Gastroesophageal sphincter (tissue), 4 donors: ENCODE results near the gene ATP11A. TPM values are rescaled to one million over a fixed set of nuclear protein-coding genes. Genes with fewer than 3 reads are reported as not detected.
"Not testable (repeated sequence)": the region's sequence is repeated elsewhere in the genome, so short reads cannot be mapped to it uniquely, and the experiment has no call there.

Experiments
- ATAC-seq: fragments of 150-250 bp; one replicate; pipeline ENCODE4 v1.9.1; 2016; ENCODE audit warnings: mild to moderate bottlenecking, moderate library complexity
- H3K27ac ChIP-seq, 4 donors: fragments of 200-600 bp; sonication (generic) in 3 of 4; 1 replicate in 3 of 4; 2 replicates in 1 of 4; pipeline ENCODE4 v1.5.1; 2016 to 2019
- H3K27me3 ChIP-seq: fragments of 200-600 bp; sonication (generic); one replicate; pipeline ENCODE4 v1.5.1; 2019
- H3K36me3 ChIP-seq, 2 donors: fragments of 200-600 bp; sonication (generic); one replicate each; pipeline ENCODE4 v1.5.1; 2019; ENCODE audit warnings: control low read depth in 1 of 2
- H3K4me1 ChIP-seq, 3 donors: fragments of 200-600 bp; sonication (generic); 1 replicate in 2 of 3; 2 replicates in 1 of 3; pipeline ENCODE4 v1.5.1; 2016 to 2019; ENCODE audit warnings: control low read depth in 2 of 3
- H3K4me3 ChIP-seq, 2 donors: fragments of 200-600 bp; sonication (generic); one replicate each; pipeline ENCODE4 v1.5.1; 2019; ENCODE audit warnings: mild to moderate bottlenecking in 1 of 2, moderate library complexity in 1 of 2
- H3K9me3 ChIP-seq, 3 donors: fragments of 200-600 bp; sonication (generic); one replicate each; pipeline ENCODE4 v1.5.1; 2017 to 2019; ENCODE audit warnings: control low read depth in 2 of 3
- EP300 ChIP-seq: sonication (generic); formaldehyde crosslinking; IDR thresholded peaks from one replicate; pipeline ENCODE4 v1.6.1; 2017; ENCODE audit warnings: antibody characterized with exemption, mild to moderate bottlenecking
- POLR2A ChIP-seq, 2 donors: fragments of 450-650 bp; IDR thresholded peaks; one replicate each; pipeline ENCODE4 v1.6.1; 2017; ENCODE audit warnings: antibody characterized with exemption in 2 of 2, mild to moderate bottlenecking in 2 of 2, moderate library complexity in 1 of 2
- POLR2AphosphoS5 ChIP-seq: sonication (generic); formaldehyde crosslinking; IDR thresholded peaks from one replicate; pipeline ENCODE4 v1.6.1; 2017; ENCODE audit warnings: antibody characterized with exemption
- WGBS, 2 donors: methylation state at CpG; one replicate each; pipeline ENCODE4 v1.1.5; 2018; ENCODE audit warnings: low coverage in 1 of 2; 5-methylcytosine and 5-hydroxymethylcytosine counted together
- total RNA-seq, 4 donors: library from RNA; depleted of rRNA; stranded (reverse); fragments of >200 nt; gene quantifications; one replicate each; pipeline ENCODE4 v1.1.0, GENCODE V29; 2016
- TF ChIP-seq, protein P1 (sequence below), 4 experiments: fragments of 200-600 bp in 2 of 4; fragments of 450-650 bp in 2 of 4; sonication (generic) in 1 of 4; IDR thresholded peaks; one replicate each; pipeline ENCODE4 v1.5.1; 2017 to 2019; ENCODE audit warnings: antibody characterized with exemption in 4 of 4, mild to moderate bottlenecking in 2 of 4, moderate library complexity in 2 of 4

ATP11A gene
- total RNA-seq, 4 donors from 2014 or later: 12.9 to 21.7 (median 17.1) TPM

DNA sequence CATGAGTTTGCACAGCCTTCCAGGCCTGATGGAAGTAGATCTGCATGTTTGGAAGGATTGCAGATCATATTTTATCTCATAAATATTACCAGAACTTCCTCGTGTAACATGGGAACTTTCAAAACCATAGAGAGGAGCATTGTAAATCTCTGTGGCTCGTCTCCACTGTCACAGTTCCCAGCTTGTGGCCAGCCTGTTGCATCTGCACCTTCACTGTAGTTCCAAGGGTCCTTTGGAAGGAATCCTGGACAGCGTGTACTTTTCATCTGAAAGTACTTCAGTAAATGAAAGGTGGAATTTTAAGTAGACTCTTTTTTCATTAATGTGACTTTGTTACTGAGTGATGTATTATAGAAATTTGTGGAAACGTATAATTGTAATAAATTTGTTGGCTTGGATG lies 105.4 kb downstream of the ATP11A start:
- no peaks in the 10 kb centered on the region for H3K9me3 ChIP-seq
- no peak for ATAC-seq
- 77 to 81% methylated on average over 3 to 4 of the region's 4 CpGs for WGBS, 2 donors
- no peak overlapping the region for H3K27ac ChIP-seq
- no peaks in the 10 kb centered on the region for H3K4me1 ChIP-seq
- H3K27me3 ChIP-seq: no peaks in the 10 kb centered on the region
- H3K36me3 ChIP-seq: peaks cover 0 to 13% of the 10 kb centered on the region in 2 donors
- no peak overlapping the region for H3K4me3 ChIP-seq
- TF ChIP-seq, protein P1, sequence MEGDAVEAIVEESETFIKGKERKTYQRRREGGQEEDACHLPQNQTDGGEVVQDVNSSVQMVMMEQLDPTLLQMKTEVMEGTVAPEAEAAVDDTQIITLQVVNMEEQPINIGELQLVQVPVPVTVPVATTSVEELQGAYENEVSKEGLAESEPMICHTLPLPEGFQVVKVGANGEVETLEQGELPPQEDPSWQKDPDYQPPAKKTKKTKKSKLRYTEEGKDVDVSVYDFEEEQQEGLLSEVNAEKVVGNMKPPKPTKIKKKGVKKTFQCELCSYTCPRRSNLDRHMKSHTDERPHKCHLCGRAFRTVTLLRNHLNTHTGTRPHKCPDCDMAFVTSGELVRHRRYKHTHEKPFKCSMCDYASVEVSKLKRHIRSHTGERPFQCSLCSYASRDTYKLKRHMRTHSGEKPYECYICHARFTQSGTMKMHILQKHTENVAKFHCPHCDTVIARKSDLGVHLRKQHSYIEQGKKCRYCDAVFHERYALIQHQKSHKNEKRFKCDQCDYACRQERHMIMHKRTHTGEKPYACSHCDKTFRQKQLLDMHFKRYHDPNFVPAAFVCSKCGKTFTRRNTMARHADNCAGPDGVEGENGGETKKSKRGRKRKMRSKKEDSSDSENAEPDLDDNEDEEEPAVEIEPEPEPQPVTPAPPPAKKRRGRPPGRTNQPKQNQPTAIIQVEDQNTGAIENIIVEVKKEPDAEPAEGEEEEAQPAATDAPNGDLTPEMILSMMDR (IDR thresholded peaks at IDR 0.05): no peak
- TF ChIP-seq POLR2AphosphoS5: no peak
- no peak for TF ChIP-seq EP300
- TF ChIP-seq POLR2A (IDR thresholded peaks at IDR 0.05): no peak

DNA sequence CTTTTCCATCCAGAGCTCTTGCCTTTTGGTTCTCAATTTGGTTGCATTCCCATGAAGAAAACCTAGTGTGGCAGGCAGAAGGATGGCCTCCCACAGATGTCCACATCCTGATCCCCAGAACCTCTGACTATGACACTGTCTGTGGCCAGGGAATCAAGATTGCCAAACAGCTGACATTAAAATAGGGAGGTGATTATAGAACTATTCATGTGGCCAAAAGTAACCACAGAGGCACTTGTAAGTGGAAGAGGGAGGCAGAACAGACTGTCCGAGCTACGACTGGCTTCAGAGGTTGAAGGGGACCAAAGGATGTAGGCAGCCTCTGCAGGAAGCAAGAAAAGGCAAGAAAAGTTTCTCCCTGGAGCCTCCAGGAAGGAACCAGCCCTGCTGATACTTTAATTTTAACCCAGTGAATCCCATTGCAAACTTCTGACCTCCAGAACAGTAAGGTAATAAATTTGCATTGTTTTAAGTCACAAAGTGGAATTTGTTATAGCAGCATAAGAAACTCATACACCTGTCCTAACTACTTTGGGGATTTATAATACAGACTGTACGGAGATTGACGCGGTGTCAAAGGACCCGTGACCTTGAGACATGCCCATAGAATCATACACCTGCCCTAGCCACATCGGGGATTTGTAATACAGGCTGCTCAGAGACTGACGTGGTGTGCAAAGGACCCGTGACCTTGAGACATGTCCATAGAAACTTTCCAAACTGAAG lies 106.5 kb downstream of the ATP11A start:
- no peak for ATAC-seq
- 97 to 98% methylated on average over 8 to 9 of the region's 9 CpGs for WGBS, 2 donors
- TF ChIP-seq POLR2AphosphoS5: no peak
- TF ChIP-seq POLR2A (IDR thresholded peaks at IDR 0.05): no peak
- no peak for TF ChIP-seq EP300
- TF ChIP-seq, protein P1 (IDR thresholded peaks at IDR 0.05): no peak

DNA sequence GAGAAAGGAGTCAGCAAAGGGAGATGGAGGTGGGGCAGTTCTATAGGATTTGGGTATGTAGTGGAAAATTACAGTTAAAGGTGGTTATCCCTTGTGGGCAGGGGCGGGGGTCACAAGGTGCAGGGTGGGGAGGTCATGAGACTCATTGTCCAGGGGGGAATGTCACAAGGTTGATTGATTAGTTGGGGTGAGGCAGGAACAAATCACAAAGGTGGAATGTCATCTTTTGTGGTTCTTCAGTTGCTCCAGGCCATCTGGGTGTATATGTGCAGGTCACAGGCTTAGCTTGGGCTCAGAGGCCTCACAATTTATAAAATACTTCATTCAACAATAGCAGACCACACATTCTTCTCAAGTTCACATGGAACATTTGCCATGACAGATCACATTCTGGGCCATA lies 109.6 kb downstream of the ATP11A start:
- WGBS, 2 donors: 100% methylated on average over 1 of the region's 1 CpG; no CpG with 5 or more reads in 1 of the 2 donors
- H3K9me3 ChIP-seq: no peaks in the 10 kb centered on the region
- no peaks in the 10 kb centered on the region for H3K36me3 ChIP-seq
- no peaks in the 10 kb centered on the region for H3K4me1 ChIP-seq
- no peaks in the 10 kb centered on the region for H3K27me3 ChIP-seq
- no peak overlapping the region for H3K4me3 ChIP-seq
- no peak for ATAC-seq
- TF ChIP-seq, protein P1 (IDR thresholded peaks at IDR 0.05): no peak
- no peak for TF ChIP-seq POLR2A (IDR thresholded peaks at IDR 0.05)
- TF ChIP-seq EP300: no peak
- H3K27ac ChIP-seq: no peak overlapping the region

More for the DNA sequence above, 106.5 kb downstream of the ATP11A start:
- Histone ChIP-seq H3K27me3 (no peaks in the 10 kb centered on the region), H3K4me1 (no peaks in the 10 kb centered on the region), H3K27ac (no peak overlapping the region), H3K9me3 (no peaks in the 10 kb centered on the region), H3K4me3 (no peak overlapping the region), H3K36me3 (peaks cover 0 to 10% of the 10 kb centered on the region in 2 donors)

DNA sequence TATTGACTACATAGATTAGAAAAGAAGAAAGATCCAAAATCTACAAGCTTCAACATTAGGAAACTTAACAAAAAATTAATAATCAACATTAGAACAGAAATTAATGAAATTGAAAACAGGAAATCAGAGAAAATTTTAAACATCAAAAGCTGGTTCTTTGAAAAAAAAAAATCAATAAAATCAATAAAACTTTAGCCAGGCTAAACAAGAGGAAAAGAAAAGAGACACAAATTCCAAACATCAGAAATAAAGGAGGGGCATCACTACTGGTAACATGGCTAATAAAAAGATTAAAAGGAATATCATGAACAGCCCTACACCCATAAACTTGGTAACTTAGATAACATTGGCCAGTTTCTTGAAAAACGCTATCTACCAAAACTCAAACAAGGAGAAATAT lies 110.2 kb downstream of the ATP11A start:
- H3K9me3 ChIP-seq: no peaks in the 10 kb centered on the region
- no peaks in the 10 kb centered on the region for H3K36me3 ChIP-seq
- 100% methylated on average over 1 of the region's 1 CpG for WGBS, 2 donors
- ATAC-seq: no peak
- TF ChIP-seq EP300: no peak
- TF ChIP-seq POLR2AphosphoS5: no peak
- TF ChIP-seq, protein P1 (IDR thresholded peaks at IDR 0.05): no peak
- no peak for TF ChIP-seq POLR2A (IDR thresholded peaks at IDR 0.05)
- H3K27me3 ChIP-seq: no peaks in the 10 kb centered on the region
- no peak overlapping the region for H3K4me3 ChIP-seq
- H3K4me1 ChIP-seq: no peaks in the 10 kb centered on the region
- no peak overlapping the region for H3K27ac ChIP-seq

DNA sequence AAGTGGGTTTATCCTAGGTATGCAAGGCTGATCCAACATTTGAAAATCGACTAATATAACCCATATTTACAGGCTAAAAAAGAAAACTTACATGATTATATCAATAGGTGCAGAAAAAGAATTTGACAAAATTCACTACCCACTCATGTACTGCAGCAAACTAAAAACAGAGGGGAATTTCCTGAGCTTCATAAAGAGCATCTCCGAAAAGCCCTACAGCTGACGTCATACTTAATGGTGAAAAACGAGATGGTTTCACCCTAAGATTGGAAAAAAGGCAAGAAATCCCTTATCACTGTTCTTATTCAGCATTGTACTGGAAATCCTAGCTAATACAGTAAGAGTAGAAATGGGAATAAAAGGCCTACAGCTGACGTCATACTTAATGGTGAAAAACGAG lies 111.0 kb downstream of the ATP11A start:
- not testable (repeated sequence) for H3K27ac ChIP-seq, H3K36me3 ChIP-seq, H3K4me3 ChIP-seq, ATAC-seq, H3K4me1 ChIP-seq, H3K27me3 ChIP-seq, H3K9me3 ChIP-seq
- WGBS, 2 donors: 91 to 94% methylated on average over 4 to 6 of the region's 6 CpGs
